Stimulated activated CD8-positive, alpha-beta memory T cell treated with anti-CD3 and anti-CD28 coated beads, Interleukin-4, amount 100 ng/mL, for 24 hours (primary cell): ENCODE measurements around the gene CD63.

Source experiments
- DNase-seq: peaks from one replicate; pipeline ENCODE4 v3.0.0-alpha.2; 2020; ENCODE audit warnings: low read depth

Gene CD63

GRCh38 chr12:55686366-55687010, 42.3 kb downstream of the CD63 start:
- DNase-seq, result no peak

GRCh38 chr12:55685671-55686070, 43.1 kb downstream of the CD63 start:
- no peak for DNase-seq

GRCh38 chr12:55684761-55685370, 43.9 kb downstream of the CD63 start:
- no peak for DNase-seq

- no peak for DNase-seq
These were observed 45.1 kb downstream of the CD63 start for GRCh38 chr12:55683676-55684075.

GRCh38 chr12:55682087-55682796, 46.6 kb downstream of the CD63 start:
- no peak for DNase-seq

- no peak for DNase-seq
These were observed 47.4 kb downstream of the CD63 start for GRCh38 chr12:55681142-55682077.

GRCh38 chr12:55679691-55680090, 49.1 kb downstream of the CD63 start:
- no peak for DNase-seq

GRCh38 chr12:55676707-55677106, 52.1 kb downstream of the CD63 start:
- DNase-seq, result no peak

GRCh38 chr12:55675666-55676065, 53.1 kb downstream of the CD63 start:
- DNase-seq, result no peak
